Measurements from ENCODE around the gene PLAAT4.
"Not testable (repeated sequence)": the region's sequence is repeated elsewhere in the genome, so short reads cannot be mapped to it uniquely, and the experiment has no call there.

Gene PLAAT4

DNA sequence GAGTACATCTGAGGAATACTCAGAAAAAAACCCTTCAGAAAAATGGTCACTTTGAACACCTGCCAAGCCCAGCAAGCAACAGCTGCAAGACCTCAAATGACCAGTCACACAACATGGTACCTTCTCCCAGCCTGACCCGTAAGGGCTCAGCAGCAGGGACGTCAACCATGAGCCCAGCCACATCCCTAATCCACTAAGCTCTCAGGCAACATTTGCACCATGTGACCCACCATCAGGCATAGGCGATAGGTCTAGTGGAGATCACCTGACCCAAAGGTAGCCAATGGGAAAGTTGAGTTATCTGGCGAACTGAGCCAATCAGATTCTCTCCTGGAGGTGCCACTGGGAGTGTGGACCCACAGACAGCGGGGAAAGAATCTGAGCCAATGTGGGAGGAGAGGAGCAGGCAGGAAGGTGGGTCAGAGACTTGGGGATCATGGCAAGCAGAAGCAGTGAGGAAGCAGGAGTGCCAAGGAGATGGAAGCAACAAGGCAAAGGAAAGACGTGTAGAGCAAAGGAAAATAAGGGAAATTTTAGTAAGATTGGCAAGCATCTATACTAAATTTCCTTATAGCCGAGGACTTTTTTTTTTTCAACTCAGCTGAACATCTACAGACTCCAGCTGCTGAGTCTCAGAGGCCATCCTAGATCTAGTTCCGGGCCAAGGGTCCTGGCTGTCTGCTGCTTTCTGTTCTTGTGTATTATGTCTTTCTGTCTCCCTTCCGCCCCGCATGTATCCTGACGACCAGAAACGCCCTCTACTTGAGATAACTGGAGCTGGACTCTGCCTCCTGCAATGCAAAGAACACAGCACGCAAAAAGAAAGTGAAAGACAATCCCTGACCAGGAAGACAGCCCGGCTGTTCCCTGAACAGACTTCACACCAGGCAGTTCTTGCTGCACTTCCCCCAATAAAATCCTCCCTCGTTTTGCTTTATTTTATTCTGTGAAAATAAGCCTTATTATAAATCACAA is 37.6 kb downstream of the PLAAT4 start:
- DNase-seq (ENCODE audit: insufficient read length, low spot score) (no peak), FAIRE-seq (no peak)
- TF ChIP-seq, protein P1, sequence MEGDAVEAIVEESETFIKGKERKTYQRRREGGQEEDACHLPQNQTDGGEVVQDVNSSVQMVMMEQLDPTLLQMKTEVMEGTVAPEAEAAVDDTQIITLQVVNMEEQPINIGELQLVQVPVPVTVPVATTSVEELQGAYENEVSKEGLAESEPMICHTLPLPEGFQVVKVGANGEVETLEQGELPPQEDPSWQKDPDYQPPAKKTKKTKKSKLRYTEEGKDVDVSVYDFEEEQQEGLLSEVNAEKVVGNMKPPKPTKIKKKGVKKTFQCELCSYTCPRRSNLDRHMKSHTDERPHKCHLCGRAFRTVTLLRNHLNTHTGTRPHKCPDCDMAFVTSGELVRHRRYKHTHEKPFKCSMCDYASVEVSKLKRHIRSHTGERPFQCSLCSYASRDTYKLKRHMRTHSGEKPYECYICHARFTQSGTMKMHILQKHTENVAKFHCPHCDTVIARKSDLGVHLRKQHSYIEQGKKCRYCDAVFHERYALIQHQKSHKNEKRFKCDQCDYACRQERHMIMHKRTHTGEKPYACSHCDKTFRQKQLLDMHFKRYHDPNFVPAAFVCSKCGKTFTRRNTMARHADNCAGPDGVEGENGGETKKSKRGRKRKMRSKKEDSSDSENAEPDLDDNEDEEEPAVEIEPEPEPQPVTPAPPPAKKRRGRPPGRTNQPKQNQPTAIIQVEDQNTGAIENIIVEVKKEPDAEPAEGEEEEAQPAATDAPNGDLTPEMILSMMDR (IDR thresholded peaks at IDR 0.05; ENCODE audit: insufficient read depth, missing control alignments): no peak

DNA sequence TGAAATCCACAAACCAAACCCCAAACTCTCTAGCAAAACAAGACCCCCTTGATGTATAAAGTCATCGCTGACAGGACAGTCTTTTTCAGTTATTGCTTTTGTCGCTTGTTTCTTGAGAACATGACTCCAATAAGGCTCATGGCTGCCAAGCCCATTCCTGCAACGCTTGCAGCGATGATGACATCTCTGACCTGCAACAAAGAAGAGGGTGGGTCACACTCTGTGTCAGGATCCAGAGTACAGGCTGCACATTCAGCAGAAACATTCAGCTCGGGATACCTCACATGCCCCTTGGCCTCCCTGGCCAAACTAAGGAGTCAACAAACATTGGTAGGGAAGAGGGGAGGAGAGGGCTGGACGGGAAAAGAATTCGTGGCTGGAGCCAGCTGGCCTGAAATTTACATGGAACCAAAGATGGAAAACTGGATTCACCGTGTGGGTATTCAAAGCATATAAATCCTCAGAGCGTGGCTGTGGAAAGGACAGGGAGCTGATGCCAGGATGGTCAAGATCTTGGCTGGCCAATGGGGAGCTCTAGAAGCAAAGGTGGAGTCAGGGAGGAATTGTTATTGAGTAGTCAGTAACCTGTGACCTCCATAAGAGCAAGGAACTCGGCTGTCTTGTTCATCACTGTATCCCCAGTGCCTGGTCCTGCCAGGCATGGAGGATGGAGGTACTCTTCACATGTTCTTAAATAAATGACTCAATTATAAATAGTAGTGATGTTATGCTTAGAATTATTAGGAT is 38.4 kb downstream of the PLAAT4 start:
- DNase-seq (ENCODE audit: insufficient read length, low spot score): no peak
- FAIRE-seq: no peak
- TF ChIP-seq, protein P1 (IDR thresholded peaks at IDR 0.05; ENCODE audit: insufficient read depth, missing control alignments): no peak

DNA sequence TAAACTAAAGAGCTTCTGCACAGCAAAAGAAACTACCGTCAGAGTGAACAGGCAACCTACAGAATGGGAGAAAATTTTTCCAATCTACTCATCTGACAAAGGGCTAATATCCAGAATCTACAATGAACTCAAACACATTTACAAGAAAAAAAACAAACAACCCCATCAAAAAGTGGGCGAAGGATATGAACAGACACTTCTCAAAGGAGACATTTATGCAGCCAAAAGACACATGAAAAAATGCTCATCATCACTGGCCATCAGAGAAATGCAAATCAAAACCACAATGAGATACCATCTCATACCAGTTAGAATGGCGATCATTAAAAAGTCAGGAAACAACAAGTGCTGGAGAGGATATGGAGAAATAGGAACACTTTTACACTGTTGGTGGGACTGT is 42.3 kb downstream of the PLAAT4 start:
- DNase-seq (ENCODE audit: insufficient read length, low spot score): not testable (repeated sequence)

DNA sequence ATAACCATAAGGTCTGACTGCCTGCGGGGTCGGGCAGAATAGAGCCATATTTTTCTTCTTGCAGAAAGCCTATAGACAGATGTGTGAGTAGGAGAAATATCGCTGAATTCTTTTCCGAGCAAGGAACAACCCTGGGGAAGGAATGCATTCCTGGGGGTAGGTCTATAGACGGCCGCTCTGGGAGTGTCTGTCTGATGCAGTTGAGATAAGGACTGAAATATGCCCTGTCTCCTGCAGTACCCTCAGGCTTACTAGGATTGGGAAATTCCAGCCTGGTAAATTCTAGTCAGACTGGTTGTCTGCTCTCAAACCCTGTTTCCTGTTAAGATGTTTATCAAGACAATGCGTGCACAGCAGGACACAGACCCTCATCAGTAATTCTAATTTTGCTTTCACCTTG is 44.6 kb downstream of the PLAAT4 start:
- not testable (repeated sequence) for FAIRE-seq; DNase-seq (ENCODE audit: insufficient read length, low spot score)

More for the DNA sequence above, 42.3 kb downstream of the PLAAT4 start:
- not testable (repeated sequence) for FAIRE-seq

DNA sequence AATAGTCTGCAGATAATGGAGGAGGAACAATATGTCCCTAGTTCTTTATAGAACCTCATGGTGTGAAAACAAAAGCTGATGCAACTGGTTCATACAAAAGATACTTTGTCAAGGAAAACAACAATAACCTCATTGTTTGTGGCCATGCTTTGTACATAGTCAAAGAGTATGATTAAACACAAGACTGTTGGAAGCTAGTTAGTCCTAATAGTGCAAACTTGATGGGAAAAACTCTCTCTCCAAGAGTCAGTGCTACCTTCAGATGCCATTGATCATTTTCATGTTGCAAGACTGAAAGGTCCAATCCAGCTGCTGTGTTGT is 46.7 kb downstream of the PLAAT4 start:
- FAIRE-seq (no peak), DNase-seq (ENCODE audit: insufficient read length, low spot score) (no peak)
- TF ChIP-seq, protein P1 (IDR thresholded peaks at IDR 0.05; ENCODE audit: insufficient read depth, missing control alignments): no peak

DNA sequence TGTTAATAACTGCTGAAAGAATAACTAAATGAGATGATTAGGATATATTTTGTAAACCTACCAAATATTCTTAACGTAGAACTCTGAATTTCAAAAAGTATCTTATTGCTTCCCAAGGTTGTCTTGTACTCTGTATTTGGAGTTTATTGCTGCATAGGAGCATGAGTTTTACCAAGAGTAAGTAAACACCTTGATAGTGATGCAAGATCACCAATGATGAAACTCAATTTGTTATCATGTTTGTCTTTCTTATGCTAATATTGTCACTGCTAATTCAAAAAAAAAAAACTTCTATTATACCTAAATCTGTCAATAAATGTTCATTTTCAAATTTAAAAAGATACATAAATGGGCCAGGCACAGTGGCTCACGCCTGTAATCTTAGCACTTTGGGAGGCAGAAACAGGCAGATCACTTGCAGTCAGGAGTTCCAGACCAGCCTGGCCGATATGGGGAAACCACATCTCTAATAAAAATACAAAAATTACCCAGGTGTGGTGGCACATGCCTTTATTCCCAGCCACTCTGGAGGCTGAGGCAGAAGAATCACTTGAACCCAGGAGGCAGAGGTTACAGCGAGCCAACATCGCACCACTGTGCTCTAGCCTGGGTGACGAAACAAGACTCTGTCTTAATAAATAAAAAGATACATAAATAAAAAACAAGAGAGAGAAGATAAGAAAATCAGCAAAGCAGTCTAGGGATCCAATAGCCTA is 50.0 kb downstream of the PLAAT4 start:
- DNase-seq (ENCODE audit: insufficient read length, low spot score): no peak
- no peak for FAIRE-seq
- TF ChIP-seq, protein P1 (IDR thresholded peaks at IDR 0.05; ENCODE audit: insufficient read depth, missing control alignments): no peak

DNA sequence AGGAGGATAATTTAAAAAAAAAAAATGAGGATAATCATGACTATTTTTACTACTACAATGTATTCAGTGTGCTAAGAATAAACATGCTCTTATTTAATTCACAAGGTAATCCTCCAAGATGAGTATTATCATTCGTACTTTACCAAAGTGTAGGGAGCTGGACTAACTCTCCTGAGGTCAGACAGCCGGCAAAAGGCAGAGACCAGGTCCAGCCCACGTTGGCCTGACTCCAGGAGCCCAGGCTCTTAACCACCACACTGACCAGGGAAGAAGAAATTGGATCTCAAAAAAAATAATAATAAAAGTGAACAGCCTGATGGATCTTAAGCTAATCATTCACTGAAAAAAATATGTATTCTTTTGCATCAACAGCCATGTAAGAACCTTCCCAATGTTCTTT is 52.4 kb downstream of the PLAAT4 start:
- DNase-seq (ENCODE audit: insufficient read length, low spot score) (no peak), FAIRE-seq (no peak)
- TF ChIP-seq, protein P1 (IDR thresholded peaks at IDR 0.05; ENCODE audit: insufficient read depth, missing control alignments): no peak

Measured in D721Med (cell line).